HK-2 (cell line): ENCODE measurements around the gene RASGRF1.
"Not testable (repeated sequence)": the region's sequence is repeated elsewhere in the genome, so short reads cannot be mapped to it uniquely, and the experiment has no call there.

Source experiments
- DNase-seq: peaks from one replicate; pipeline ENCODE4 v3.0.0-alpha.2; 2018; ENCODE audit not compliant: unreplicated experiment

The RASGRF1 gene, protein sequence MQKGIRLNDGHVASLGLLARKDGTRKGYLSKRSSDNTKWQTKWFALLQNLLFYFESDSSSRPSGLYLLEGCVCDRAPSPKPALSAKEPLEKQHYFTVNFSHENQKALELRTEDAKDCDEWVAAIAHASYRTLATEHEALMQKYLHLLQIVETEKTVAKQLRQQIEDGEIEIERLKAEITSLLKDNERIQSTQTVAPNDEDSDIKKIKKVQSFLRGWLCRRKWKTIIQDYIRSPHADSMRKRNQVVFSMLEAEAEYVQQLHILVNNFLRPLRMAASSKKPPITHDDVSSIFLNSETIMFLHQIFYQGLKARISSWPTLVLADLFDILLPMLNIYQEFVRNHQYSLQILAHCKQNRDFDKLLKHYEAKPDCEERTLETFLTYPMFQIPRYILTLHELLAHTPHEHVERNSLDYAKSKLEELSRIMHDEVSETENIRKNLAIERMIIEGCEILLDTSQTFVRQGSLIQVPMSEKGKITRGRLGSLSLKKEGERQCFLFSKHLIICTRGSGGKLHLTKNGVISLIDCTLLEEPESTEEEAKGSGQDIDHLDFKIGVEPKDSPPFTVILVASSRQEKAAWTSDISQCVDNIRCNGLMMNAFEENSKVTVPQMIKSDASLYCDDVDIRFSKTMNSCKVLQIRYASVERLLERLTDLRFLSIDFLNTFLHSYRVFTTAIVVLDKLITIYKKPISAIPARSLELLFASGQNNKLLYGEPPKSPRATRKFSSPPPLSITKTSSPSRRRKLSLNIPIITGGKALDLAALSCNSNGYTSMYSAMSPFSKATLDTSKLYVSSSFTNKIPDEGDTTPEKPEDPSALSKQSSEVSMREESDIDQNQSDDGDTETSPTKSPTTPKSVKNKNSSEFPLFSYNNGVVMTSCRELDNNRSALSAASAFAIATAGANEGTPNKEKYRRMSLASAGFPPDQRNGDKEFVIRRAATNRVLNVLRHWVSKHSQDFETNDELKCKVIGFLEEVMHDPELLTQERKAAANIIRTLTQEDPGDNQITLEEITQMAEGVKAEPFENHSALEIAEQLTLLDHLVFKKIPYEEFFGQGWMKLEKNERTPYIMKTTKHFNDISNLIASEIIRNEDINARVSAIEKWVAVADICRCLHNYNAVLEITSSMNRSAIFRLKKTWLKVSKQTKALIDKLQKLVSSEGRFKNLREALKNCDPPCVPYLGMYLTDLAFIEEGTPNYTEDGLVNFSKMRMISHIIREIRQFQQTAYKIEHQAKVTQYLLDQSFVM (N-terminal part only)

DNA sequence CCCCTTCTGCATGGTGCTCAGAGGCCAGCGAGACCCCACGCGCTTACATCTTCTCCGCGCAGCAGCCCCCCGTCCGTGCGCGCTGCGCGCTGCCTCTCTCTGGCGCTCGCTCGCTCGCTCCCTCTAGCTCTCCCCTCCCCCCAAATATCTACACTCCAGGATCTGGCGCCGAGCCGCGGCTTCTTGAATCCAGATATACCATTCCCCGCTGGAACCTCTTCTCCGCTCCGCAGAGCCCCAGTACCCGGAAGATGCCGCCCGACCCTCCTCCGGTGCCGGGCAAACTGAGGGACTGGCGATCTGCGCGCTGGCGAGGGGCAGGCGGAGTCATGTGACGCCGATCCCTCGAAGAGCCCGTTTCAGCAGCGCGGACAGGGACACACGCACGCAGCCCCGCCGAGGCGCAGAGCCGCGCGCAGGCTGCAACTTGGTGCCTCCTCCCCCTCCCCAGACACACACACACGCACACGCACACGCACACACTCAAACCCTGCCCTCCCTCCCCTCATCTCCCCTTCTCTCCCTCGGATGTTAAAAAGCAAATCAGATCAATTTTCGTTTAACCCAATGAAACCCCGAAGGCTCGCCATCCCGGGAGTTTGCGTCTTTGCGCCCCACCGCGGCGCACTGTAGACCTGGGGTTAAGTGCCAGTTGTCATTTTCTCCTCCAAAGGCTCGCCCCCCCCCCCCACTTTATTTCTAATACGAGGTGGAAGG, at the start of gene RASGRF1:
Gene RASGRF1 (minus strand): TSS at position 294 of the 717 bp plus-strand sequence. CDS start 282 bp downstream, at position 12.
- DNase-seq: no peak

DNA sequence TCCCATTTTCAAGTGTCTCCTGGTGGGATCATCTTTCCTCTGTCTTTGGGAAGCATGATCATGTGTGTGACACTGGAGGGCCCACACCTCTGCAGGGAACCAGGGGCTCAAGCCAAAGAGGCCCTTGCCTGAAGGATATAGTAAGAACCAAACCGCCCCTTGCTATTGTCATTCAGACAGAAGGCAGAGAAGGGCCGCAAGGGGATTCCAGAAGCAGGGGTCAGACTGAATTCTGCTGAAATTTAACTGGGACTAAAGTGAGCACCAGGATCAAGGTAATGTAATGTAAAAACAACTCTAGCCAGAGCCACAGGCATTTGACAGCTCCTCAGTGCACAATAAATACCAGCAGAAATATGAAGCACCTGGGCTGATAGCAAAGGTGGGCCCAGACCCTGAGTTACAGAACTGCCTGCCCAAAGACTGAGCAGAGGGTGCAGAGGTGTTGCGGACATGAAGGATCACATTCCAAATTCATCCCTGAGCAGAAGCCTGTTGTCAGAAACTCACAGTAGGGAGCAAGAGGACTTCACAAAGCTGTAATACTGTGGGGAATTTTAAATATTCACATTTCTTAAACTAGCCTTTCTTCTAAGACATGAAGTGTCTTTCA, 46.0 kb upstream of the RASGRF1 start:
- DNase-seq: no peak

DNA sequence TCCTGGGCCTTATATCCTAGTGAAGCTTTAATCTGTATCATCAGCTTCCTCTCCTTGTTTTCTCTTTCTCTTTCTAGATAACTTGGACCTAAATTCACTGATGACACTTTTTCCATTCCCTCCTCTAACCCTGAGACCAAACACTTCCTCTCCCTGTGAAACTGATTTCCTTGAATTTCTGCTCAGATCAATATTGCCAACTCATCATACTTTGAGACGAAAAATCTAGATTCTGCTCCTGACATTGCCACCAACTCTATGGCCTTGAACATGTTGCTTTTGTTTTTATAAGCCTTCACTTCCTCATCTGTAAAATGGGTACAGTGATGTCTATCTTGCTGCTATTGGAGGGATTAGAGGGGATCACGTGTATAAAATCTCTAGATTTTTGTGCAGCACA, 42.7 kb upstream of the RASGRF1 start:
- no peak for DNase-seq

DNA sequence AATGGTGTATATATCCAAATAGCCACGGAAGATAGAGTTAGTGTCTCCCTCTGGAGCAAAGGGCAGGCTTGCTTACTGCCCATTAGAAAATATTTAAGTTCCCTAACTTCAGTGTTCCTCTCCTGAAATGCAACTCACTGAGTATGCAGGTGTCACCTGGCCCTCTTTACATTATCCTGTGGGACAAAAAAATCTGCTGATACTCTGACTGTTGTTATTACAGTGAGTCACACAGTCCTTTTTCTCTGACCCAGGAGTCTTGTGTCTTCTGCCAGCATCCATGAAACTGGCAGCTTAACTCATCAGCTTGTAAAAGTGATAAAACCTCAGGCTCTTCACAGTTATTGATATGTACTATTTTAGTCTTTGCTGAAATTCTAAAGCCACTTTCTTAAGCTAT, 42.2 kb upstream of the RASGRF1 start:
- DNase-seq: no peak

DNA sequence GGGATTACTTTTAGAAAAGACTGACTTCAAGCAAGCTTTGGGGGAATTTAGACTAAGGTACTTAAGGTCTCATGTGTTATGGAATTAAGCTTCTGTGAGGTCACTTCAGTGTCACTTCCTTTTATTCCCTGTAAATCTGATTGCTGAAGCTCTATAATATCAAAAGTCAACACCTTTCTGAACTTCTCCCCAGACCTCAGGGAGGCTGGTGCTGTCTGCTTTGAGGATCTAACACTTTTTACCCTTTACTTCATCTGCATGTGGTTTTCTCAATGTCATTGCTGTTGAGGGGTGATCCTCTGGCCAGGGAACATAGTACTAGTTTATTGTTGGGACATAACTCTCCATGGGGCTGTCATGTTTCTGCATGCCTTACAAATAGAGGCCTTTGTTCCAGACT, 41.8 kb upstream of the RASGRF1 start:
- no peak for DNase-seq

DNA sequence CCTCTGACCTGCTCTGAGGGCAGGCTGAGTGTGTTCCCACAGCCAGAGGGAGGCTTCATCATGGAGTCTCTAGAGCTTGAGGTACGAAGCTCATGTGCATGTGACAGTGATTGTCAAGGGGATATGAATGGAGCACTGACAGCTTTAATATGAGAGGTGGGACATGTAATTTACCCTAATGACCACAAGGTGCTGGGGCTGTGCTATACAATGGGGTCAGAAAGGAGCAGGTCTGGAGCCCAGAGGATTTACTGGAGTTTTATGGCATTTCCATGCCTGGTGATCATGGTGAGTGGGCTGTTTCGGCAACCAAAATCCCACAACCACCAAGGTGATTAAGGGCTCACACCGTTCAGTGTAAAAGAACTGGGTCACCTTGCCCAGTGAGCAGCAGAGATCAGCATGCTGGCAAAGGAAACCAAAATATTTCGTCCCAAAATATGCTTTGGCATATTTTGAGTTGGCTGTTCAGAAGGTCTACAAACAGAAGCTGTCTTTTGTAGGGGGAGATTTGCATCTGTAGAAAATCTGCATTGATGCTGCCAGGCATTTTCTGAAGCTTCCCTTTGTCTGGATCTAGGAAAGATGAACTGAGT, 40.1 kb upstream of the RASGRF1 start:
- no peak for DNase-seq

DNA sequence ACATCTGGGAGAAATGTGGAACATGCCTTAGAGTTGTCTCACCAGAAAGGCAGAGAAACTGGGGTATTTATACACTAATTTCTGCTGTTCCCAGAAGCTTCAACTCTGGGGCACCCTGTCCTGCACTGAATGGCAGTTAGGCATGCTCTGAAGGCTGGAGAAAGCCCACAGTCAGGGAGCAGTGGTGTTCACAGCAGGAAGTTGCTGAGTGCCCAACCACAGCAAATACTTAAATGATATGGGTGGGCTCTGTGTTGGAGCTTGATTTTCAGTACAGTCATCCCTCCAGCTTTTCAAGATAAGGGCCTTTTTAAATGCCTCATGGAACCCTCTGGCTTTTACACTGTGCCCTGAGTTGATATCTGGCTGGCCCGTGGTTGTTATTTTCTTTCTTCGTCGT, 38.7 kb upstream of the RASGRF1 start:
- DNase-seq: no peak

DNA sequence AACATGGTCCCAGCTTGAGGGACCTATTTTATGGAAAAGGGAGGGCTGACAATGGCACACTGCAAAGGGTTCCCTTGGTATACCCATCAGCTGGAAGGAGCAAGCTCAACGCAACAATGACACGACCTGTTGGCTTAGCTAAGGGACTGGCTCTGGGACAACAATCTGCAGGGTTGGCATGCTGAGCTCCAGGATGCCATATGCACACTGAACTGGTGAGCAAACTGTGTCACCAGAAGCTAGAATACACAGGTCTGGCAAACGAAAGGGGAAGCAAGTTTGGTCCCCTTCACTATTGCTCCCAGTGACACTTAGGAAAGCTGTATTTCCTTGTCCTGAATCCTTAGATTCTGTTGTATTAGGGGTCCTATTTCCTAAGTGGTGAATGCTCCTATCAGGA, 38.0 kb upstream of the RASGRF1 start:
- no peak for DNase-seq

DNA sequence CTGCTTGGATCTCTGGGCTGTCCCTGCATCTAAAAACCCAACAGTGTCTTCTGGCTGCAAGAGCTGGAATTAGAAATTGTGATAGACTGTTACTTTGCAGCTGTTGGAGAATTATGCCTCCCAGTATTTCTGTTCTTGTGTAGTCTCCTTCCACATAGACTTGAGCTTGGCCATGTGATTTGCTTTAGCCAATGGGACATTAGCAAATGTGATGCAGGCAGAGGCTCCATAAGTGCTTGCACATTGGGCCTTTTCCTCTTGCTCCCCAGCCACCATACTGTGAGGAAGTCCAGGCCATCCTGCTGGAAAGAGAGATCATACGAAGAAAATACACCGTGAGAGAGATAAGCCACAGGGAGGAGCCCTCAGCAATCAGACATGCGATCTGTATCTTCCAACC, 33.8 kb upstream of the RASGRF1 start:
- no peak for DNase-seq

DNA sequence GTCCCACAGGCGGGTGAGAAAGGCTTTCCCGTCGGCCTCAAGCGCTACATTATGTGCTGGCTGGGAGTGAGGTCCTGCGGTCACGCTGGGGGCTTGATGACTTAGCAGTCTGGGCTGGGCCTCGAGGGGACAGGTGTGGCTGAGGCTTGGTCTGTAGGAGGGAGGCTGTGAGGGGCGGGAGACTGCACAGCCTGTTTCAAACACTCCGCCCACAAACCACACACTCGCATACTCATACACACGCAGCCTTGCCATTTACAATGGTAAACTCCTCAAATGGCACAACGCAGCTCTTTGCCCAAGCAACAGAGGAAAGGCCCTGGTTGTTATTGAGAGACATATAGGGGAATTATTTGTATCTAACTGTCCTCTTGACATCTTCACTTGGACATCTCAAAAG, 32.4 kb upstream of the RASGRF1 start:
- no peak for DNase-seq

DNA sequence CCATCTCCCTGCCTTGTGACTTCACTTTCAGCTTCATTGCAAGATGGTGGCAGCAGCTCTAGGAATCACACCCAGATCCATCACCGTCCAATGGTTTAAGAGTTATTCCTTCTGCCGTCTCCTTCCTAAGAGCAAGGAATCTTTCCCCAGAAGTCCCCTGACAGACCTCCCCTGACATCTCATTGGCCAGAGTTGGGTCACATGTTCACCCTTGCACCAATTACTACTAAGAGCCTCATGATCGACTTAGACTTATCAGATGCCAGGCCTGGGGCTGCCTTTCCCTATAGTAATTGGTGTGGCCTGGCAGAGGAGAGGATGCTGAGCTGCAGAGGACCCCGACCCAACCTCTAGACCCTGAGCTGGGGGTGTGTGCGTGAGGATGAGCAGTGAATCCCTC, 31.8 kb upstream of the RASGRF1 start:
- no peak for DNase-seq

DNA sequence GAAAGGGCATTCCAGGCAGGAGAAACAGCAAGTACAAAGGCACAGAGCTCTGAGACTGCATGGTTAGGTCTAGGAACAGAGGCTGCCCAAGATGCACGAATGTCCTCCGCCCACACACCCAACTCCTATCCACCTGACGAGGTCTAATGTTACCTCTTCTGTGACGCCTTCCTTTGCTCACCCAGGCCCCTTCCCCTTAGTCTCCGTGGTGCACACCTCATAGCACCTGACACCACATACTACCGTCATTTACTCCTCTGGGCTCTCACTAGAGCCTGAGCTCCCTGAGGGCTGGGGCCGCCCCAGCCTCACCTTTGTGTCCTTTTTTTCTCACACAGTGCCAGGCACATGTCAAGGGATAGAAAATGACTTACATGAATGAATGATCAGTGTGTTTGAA, 31.0 kb upstream of the RASGRF1 start:
- DNase-seq: no peak

DNA sequence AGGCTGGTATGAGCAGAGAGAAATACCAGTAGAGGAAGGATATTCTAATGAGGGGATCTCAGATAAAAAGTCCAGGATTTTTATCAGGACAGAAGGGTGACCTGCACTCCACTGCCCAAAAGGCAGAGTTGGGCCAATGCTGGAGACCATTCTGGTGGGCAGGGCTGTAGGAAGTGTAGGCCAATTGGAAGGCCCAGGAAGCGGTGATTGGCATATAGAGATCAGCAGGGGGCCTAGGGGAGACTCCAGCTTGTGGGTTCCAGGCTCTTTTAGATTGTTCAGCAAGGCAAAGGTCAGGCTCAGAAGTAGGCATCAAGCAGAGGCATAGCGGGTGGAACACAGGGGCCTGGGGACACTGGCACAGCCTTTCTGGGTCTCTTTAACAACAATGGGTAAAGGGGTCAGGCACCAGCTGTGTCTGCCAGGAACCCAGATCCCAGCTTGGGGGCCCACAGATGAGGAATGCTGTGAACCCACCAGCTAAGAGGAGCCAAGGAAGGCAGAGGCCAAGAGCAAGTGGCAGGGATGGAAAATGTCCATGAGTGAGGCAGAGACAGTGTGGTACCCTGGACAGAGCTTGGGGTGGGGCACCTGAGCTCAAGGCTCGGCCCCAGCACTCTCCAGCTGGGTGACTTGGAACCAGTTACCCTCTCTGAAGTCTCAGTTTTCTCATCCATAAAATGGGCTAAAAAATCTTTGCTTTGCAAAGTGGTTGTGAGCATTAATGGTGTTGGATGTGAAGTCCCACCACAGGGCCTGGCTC, 27.0 kb upstream of the RASGRF1 start:
- no peak for DNase-seq

DNA sequence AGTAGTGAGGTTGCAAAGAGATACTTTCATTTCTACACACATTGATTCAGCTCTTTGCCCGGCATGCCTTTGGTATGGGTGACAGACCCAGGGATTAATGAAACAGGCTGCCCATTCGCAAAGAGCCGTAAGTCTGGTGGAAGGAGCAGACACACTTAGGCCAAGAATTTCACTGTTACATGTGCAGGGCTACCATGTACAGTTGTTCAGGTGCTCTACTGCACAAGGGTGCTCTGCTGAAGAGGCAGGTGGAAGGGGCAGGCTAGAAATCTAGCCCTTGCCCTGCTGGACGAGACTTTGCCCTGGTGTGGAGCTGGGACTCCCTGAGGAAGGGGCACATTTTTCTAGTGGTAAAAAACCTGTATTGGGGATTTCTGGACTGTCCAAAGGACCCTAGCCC, 26.2 kb upstream of the RASGRF1 start:
- no peak for DNase-seq

DNA sequence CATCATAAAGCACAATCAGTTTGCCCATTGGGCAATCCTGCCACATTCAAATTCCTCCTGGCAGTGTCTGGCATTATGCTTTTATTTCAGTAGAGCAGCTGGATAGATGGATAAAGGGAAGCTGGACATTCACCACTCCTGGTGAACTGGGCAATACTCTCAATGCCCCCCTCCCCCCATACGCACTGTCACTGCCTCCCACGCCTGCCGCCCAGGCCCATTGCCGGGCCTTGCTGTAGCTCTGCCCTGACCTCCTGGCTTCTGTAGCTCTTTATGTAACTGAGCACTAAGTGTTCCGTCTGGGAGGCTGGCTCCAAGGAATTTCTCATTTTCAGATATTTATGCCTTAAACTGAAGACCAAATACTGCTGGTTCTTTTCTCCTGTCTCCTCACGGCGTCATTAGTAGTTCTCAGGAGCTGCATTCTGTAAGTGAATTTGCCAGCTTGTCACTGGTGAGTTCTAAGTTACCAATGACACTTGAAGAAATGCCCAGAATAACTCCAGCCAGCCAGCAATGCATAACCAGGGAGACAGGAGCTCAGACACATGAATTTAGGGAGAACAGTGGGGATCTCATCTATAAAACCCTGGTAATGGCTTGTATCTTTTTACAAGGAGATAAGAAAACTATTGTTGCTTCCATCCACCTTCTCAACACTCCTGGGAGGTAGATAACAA, 25.5 kb upstream of the RASGRF1 start:
- no peak for DNase-seq

DNA sequence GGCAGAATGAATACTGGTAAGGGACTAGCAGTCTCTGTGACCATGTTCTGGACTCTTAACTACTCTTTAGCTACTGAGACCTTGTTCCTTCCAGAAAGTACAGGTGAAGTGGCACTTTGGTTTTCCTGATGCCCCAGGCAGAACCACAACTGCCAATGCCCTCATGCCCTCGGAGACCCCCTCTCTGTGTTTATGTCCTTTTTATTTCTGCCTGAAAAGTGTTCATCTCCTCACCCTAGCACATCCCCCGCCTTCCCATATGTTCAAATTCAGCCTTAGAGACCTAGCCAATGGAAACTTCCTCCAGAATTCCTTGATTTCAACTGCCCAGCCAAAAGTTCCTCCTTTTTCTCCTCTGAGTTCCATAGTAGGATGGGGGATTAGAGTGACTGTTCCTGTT, 23.3 kb upstream of the RASGRF1 start:
- DNase-seq: no peak

DNA sequence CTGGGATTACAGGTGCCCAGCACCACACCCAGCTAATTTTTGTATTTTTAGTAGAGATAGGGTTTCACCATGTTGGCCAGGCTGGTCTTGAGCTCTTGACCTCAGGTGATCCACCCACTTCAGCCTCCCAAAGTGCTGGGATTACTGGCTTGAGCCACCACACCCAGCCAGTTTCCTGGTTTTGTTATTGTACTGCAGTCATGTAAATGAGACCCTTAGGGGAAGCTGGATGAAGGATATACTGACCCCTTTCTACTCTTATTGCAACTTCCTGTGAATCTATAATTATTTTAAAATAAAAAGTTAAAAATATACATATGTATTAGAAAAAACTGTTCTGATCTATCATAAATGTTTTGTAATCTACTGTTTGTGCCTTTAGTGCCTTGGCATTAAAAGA, 20.8 kb upstream of the RASGRF1 start:
- not testable (repeated sequence) for DNase-seq

DNA sequence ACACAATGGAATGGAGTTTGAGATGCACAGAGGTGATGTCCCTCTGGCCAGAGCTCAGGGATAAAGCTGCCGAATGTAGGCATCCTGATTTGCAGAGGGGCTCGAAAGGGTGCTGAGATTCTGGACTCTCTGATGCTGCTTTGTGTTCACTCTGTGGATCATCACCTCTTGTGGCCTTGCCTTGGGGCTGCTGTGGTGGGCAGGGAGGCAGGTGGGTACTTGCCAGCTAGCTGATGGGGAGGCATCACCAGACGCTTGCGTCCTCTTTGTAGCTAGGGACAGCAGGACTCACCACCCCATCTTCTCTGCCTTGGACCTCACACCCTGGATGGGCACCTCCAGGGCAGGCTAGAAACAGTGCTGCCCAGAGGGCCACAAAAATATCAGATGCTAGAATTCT, 14.6 kb upstream of the RASGRF1 start:
- DNase-seq: no peak

DNA sequence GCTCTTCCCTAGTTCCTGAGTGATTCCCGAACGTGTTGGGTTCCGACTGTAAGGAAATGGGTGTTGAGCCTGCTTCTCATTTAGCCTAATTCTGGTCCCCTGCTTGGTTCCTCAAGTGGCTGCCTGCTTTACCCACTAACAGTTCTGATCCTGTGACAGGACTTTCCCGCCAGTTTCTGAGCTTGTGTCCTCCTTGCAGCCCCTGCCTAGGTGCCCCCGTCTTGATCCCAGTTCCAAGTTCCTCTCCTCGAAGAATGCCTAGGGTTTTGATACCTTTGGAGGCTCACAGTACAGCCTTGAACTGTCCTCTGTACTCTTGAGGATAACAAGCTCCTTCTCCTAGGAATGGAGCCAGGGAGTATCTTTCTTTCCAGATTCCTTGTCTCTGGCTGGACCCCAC, 12.0 kb upstream of the RASGRF1 start:
- DNase-seq: no peak
